Colonic mucosa (tissue), 4 donors: ENCODE measurements around the gene TLDC2. TPM values are rescaled to one million over a fixed set of nuclear protein-coding genes. Genes with fewer than 3 reads are reported as not detected.
"Not testable (repeated sequence)": the region's sequence is repeated elsewhere in the genome, so short reads cannot be mapped to it uniquely, and the experiment has no call there.

ENCODE experiments used
- DNase-seq: peaks from one replicate; pipeline ENCODE4 v3.0.0-alpha.2; 2020
- H3K27ac ChIP-seq: fragments of 200-600 bp; one replicate; pipeline ENCODE4 v1.8.0; 2021
- H3K27me3 ChIP-seq: fragments of 200-600 bp; one replicate; pipeline ENCODE4 v1.8.0; 2021
- H3K36me3 ChIP-seq: fragments of 200-600 bp; one replicate; pipeline ENCODE4 v1.8.0; 2021
- H3K4me1 ChIP-seq: fragments of 200-600 bp; one replicate; pipeline ENCODE4 v1.8.0; 2021; ENCODE audit warnings: mild to moderate bottlenecking
- H3K4me3 ChIP-seq: fragments of 200-600 bp; one replicate; pipeline ENCODE4 v1.8.0; 2021
- H3K9ac ChIP-seq, 2 donors: one replicate each; pipeline ENCODE4 v1.7.0; 2013; ENCODE audit warnings: control low read depth in 2 of 2, low read depth in 2 of 2, low read length in 2 of 2
- H3K9me3 ChIP-seq: fragments of 200-600 bp; one replicate; pipeline ENCODE4 v1.8.0; 2021
- intact Hi-C: fragments of 100-400 bp; cut with DNase I; formaldehyde crosslinking; loops from one replicate; pipeline ENCODE4 v1.14.1; 2022
- total RNA-seq, 2 donors: library from RNA; stranded (reverse); fragmentation: NEBNext Ultra II Directional in 1 of 2; extraction: Animal tissue kit (Norgen Biotek cat#: 25700) in 1 of 2; gene quantifications; one replicate each; pipeline ENCODE4 v1.2.1, GENCODE V29; 2021
- TF ChIP-seq, protein P1 (sequence below): fragments of 200-600 bp; IDR thresholded peaks from one replicate; pipeline ENCODE4 v1.8.0; 2022; ENCODE audit warnings: antibody characterized with exemption, mild to moderate bottlenecking
- donor health status: healthy.
- donor health status: DM: no; HTN: no; CAD: no.
- donor health status: DM: no; HTN: no; CAD: no.

Gene TLDC2
- total RNA-seq, 2 donors from 2014 or later, result 18.1 to 29.7 TPM

DNA sequence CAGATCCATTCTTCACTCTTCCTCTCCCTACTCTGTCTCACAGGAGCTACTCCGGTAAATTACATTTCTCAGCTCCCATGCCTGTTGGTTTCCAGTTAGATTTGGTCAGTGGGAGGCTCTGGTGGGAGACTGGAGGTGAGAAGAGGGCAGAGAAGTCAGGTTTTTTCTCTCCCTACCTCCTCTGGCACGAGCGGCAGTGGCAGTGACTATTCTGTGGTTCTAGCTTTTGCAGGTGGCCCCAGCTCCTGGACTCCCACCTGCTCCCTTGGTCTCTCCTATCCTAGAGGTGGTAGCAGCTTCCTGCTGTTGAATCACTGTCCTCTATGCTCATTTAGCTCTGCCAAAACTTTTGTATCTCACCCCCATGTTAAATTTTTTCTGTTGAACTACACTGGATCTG is 17.9 kb downstream of the TLDC2 start:
- H3K4me1 ChIP-seq, result no peaks in the 10 kb centered on the region
- no peak overlapping the region for H3K27ac ChIP-seq
- TF ChIP-seq, protein P1, sequence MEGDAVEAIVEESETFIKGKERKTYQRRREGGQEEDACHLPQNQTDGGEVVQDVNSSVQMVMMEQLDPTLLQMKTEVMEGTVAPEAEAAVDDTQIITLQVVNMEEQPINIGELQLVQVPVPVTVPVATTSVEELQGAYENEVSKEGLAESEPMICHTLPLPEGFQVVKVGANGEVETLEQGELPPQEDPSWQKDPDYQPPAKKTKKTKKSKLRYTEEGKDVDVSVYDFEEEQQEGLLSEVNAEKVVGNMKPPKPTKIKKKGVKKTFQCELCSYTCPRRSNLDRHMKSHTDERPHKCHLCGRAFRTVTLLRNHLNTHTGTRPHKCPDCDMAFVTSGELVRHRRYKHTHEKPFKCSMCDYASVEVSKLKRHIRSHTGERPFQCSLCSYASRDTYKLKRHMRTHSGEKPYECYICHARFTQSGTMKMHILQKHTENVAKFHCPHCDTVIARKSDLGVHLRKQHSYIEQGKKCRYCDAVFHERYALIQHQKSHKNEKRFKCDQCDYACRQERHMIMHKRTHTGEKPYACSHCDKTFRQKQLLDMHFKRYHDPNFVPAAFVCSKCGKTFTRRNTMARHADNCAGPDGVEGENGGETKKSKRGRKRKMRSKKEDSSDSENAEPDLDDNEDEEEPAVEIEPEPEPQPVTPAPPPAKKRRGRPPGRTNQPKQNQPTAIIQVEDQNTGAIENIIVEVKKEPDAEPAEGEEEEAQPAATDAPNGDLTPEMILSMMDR, result no peak
- no peaks in the 10 kb centered on the region for H3K9me3 ChIP-seq
- H3K9ac ChIP-seq, result no peak overlapping the region
- H3K27me3 ChIP-seq, result no peaks in the 10 kb centered on the region
- DNase-seq, result no peak
- H3K36me3 ChIP-seq, result no peaks in the 10 kb centered on the region
- intact Hi-C loops, result no loop called here
- H3K4me3 ChIP-seq, result no peak overlapping the region

GRCh38 chr20:36895036-36895435 is 19.1 kb downstream of the TLDC2 start:
- DNase-seq, result no peak
- no peaks in the 10 kb centered on the region for H3K27me3 ChIP-seq
- no peaks in the 10 kb centered on the region for H3K4me1 ChIP-seq
- intact Hi-C loops, result no loop called here
- TF ChIP-seq, protein P1, result no peak
- no peaks in the 10 kb centered on the region for H3K36me3 ChIP-seq
- no peak overlapping the region for H3K27ac ChIP-seq
- H3K9me3 ChIP-seq, result no peaks in the 10 kb centered on the region
- no peak overlapping the region for H3K9ac ChIP-seq
- no peak overlapping the region for H3K4me3 ChIP-seq

- Histone ChIP-seq H3K27ac (no peak overlapping the region), H3K4me1 (no peaks in the 10 kb centered on the region), H3K27me3 (no peaks in the 10 kb centered on the region), H3K9me3 (no peaks in the 10 kb centered on the region), H3K9ac (no peak overlapping the region), H3K4me3 (no peak overlapping the region), H3K36me3 (peaks cover 4% of the 10 kb centered on the region)
- intact Hi-C loops, result no loop called here
- TF ChIP-seq, protein P1, result no peak
- no peak for DNase-seq
These were observed 28.8 kb downstream of the TLDC2 start for GRCh38 chr20:36904690-36905089.

- DNase-seq, intact Hi-C loops, H3K27ac ChIP-seq, H3K9ac ChIP-seq, H3K27me3 ChIP-seq, H3K4me3 ChIP-seq, H3K36me3 ChIP-seq, H3K4me1 ChIP-seq, H3K9me3 ChIP-seq: not testable (repeated sequence)
These were observed 29.6 kb downstream of the TLDC2 start for GRCh38 chr20:36905566-36905965.

DNA sequence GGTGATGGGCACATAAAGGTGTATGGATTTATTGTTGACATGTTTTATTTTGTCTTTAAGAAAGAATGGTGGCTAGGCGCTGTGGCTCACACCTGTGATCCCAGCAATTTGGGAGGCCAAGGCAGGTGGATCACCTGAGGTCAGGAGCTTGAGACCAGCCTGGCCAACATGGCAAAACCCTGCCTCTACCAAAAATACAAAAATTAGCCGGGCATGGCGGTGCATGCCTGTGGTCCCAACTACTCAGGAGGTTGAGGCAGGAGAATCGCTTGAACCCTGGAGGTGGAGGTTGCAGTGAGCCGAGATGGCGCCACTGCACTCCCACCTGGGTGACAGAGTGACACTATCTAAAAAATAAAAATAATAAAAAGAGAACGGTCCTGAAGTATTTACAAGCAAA is 30.1 kb downstream of the TLDC2 start:
- H3K9me3 ChIP-seq, DNase-seq, H3K36me3 ChIP-seq, H3K9ac ChIP-seq, H3K4me1 ChIP-seq, H3K27ac ChIP-seq, H3K27me3 ChIP-seq, intact Hi-C loops, H3K4me3 ChIP-seq: not testable (repeated sequence)

- intact Hi-C loops, result no loop called here
These were observed 32.7 kb downstream of the TLDC2 start for GRCh38 chr20:36908603-36909002.

More at GRCh38 chr20:36908603-36909002, 32.7 kb downstream of the TLDC2 start:
- Histone ChIP-seq H3K27ac (no peak overlapping the region), H3K4me3 (no peak overlapping the region), H3K36me3 (no peaks in the 10 kb centered on the region), H3K9ac (no peak overlapping the region), H3K27me3 (no peaks in the 10 kb centered on the region), H3K9me3 (no peaks in the 10 kb centered on the region), H3K4me1 (no peaks in the 10 kb centered on the region)
- no peak for DNase-seq
- TF ChIP-seq, protein P1, result no peak
